Adipocyte (in vitro differentiated cells): ENCODE measurements around the gene TMEM156.

Experiments
- DNase-seq: peaks from one replicate; pipeline ENCODE4 v3.0.0-alpha.2; 2015; ENCODE audit warnings: low read depth
- H3K27me3 ChIP-seq: replicated peaks from 2 replicates; pipeline ENCODE4 v1.7.0; 2013; ENCODE audit warnings: mild to moderate bottlenecking, low read length, moderate library complexity; ENCODE audit not compliant: control insufficient read depth, insufficient read depth
- H3K36me3 ChIP-seq: 2 replicates; pipeline ENCODE4 v1.7.0; 2013; ENCODE audit warnings: low read length, mild to moderate bottlenecking, moderate library complexity; ENCODE audit not compliant: control insufficient read depth, insufficient read depth, severe bottlenecking
- H3K4me1 ChIP-seq: 2 replicates; pipeline ENCODE4 v1.7.0; 2013; ENCODE audit warnings: mild to moderate bottlenecking, low read length, moderate library complexity; ENCODE audit not compliant: control insufficient read depth, insufficient read depth
- H3K4me3 ChIP-seq: 2 replicates; pipeline ENCODE4 v1.7.0; 2013; ENCODE audit warnings: mild to moderate bottlenecking, low read length, moderate library complexity
- H3K9ac ChIP-seq: 2 replicates; pipeline ENCODE4 v1.7.0; 2013; ENCODE audit warnings: mild to moderate bottlenecking, low read length, moderate library complexity
- H3K9me3 ChIP-seq: 2 replicates; pipeline ENCODE4 v1.7.0; 2013; ENCODE audit warnings: mild to moderate bottlenecking, low read length, moderate library complexity; ENCODE audit not compliant: control insufficient read depth

The TMEM156 gene

GRCh38 chr4:38920677-38921076, 111.5 kb downstream of the TMEM156 start:
- no peak overlapping the region for H3K4me3 ChIP-seq
- DNase-seq, result no peak
- no peaks in the 10 kb centered on the region for H3K27me3 ChIP-seq
- H3K9me3 ChIP-seq, result no peaks in the 10 kb centered on the region
- H3K9ac ChIP-seq, result no peak overlapping the region
- H3K4me1 ChIP-seq, result no peaks in the 10 kb centered on the region
- peaks cover 94% of the 10 kb centered on the region for H3K36me3 ChIP-seq

- no peak for DNase-seq
- H3K36me3 ChIP-seq, result peaks cover 94% of the 10 kb centered on the region
- H3K27me3 ChIP-seq, result no peaks in the 10 kb centered on the region
- H3K9ac ChIP-seq, result no peak overlapping the region
- no peaks in the 10 kb centered on the region for H3K9me3 ChIP-seq
- no peaks in the 10 kb centered on the region for H3K4me1 ChIP-seq
- H3K4me3 ChIP-seq, result no peak overlapping the region
Measured at GRCh38 chr4:38920186-38920585, 112.0 kb downstream of the TMEM156 start.

- Histone ChIP-seq H3K27me3 (no peaks in the 10 kb centered on the region), H3K4me3 (no peak overlapping the region), H3K9me3 (no peaks in the 10 kb centered on the region), H3K36me3 (peaks cover 94% of the 10 kb centered on the region), H3K4me1 (no peaks in the 10 kb centered on the region), H3K9ac (no peak overlapping the region)
- DNase-seq, result no peak
Measured at GRCh38 chr4:38919494-38919893, 112.7 kb downstream of the TMEM156 start.

- Histone ChIP-seq H3K27me3 (no peaks in the 10 kb centered on the region), H3K4me3 (no peak overlapping the region), H3K9me3 (no peaks in the 10 kb centered on the region), H3K36me3 (peaks cover 97% of the 10 kb centered on the region), H3K9ac (no peak overlapping the region), H3K4me1 (no peaks in the 10 kb centered on the region)
- no peak for DNase-seq
Measured at GRCh38 chr4:38917481-38918025, 114.7 kb downstream of the TMEM156 start.
